NCI-H2081 (cell line): Measurements from ENCODE around the gene INPP5B.

ENCODE experiments used
- DNase-seq, 2 experiments: peaks; one replicate each; lab custom pipeline; 2025; lab: John Stamatoyannopoulos, UW

INPP5B gene

DNA sequence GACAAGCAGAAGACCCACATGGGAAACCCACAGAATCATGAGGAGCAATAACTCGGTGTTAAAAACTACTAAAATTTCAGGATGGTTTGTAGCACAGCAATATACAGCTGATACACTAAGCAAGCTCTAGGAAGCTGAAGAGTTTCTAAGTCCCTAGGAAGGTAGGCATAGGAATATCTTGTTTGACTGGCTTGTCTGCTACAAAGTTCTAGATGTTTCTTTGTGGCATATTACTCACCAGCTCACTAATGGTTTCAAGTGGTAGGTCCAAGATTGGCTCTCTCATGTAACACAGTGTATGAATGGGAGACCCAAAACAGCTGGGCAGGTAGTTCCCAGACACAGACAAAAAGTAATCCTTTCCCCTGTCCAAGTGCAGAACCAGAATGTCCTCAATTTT is 74.2 kb downstream of the INPP5B start:
- DNase-seq: no peak

DNA sequence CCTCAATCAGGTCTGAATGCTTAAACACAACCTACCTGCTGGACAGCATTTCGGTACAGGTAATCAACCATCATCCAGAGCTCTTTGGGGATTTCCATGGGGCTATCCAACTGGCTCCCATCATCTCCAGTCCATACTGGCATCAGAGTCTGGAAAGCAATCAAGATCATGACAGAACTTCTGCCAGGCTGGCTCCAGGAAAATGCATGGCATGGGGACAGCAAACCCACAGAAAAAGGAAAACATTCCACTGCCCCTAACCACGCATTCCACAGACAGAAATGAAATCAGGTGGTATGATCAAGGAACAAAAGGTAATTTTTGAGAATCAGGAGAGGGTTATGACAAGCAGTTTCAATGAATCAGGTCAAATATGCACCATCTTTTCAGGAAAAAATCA is 78.4 kb downstream of the INPP5B start:
- no peak for DNase-seq

DNA sequence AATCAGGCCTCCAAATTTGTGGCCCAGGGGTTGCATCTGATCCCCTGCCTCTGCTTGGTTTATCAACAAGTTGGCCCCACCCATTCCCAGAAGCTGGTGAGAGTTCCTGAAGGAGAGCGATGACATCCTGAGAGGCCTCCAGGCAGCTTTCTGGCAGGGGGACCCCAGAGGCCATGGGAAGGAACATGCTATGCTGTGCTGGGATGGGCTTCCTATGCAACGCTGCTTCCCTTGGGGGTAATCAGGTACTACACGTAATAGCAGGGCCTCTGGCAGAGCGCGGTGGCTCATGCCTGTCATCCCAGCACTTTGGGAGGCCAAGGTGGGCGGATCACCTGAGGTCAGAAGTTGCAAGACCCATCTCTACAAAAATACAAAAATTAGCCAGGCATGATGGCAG is 79.1 kb downstream of the INPP5B start:
- no peak for DNase-seq

DNA sequence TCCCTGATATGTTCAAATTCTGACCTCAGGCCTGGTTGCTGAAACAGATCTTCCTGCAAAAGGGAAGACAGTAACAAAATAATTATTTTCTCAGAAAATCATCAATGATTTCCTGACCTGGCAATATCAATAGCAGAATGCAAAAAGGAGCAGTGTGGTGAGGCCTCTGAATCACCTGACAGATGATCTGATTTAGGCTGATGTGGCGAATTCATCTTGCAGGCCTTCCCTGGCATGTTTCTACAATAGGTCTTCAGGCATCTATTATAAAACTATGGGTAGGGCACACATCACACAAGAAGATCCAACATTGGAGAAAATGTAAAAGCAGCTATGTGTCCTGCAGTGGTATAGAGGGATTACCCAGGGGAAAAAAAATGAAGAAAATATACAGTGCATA is 80.4 kb downstream of the INPP5B start:
- DNase-seq: no peak

DNA sequence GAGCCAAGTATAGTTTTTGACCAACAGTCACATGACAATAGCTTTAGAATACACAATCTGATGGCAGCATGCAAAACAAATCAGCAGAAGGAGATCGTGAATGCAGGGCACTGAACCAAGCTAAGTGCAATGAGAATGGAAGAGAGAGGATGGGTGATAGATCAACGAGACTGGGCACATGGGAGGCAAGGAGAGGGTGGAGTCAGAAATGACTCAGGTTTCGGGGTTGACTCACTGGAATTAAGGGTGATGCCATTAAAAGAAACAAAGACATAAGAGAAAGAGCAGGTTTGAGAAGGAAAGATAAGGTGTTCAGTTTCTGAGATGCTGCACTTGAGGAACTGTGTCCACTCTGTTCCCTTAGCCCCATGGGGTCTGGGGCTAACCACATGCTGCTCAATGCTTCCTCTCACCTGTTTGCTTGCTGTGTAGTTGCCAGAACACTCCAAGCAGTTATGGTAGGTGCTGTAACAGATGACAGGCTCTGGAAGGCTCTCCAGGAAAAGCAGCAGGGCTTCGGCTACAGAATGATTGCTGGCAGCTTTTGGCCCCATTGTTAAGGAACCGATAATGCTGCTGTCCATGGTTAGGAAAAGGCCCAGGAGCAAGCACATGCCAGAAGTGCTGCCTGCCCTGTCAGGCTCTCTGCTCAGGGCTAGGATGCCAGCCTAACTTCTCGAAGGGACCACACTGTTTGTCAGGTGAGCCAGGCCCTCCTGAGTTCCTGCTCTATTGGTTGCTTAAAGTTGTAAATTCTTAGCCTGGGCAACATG is 81.3 kb downstream of the INPP5B start:
- DNase-seq: no peak

DNA sequence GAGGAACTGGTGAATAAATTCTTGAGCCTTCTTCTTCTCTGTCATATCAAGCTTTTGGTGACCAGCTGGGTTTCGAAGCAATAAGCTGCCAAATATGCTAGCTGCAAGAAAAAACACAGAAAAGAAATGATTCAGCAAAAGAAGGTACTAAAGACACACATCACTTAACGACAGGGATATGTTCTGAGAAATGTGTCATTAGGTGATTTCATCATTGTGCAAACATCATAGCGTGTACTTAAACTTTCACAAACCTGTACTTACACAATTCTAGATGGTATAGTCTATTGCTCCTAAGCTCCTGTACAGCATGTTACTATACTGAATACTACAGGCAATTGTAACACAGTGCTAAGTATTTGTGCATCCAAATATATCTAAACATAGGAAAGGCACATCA is 84.5 kb downstream of the INPP5B start:
- DNase-seq: no peak

DNA sequence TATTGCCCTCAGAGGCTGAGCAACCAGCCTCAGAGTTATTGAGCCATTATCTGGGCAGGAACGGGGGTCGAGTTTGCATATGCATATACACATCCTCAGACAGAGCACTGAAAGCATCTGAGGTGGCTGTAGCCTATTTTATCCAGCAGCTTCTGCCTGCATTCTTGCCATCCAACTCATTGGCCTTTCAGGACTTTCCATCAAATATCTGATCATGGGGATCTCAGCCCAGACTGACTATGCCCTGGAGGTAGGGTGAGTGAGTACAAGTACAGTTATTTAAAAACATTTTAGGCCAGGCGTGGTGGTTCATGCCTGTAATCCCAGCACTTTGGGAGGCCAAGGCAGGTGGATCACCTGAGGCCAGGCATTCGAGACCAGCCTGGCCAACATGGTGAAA is 85.7 kb downstream of the INPP5B start:
- DNase-seq: no peak

DNA sequence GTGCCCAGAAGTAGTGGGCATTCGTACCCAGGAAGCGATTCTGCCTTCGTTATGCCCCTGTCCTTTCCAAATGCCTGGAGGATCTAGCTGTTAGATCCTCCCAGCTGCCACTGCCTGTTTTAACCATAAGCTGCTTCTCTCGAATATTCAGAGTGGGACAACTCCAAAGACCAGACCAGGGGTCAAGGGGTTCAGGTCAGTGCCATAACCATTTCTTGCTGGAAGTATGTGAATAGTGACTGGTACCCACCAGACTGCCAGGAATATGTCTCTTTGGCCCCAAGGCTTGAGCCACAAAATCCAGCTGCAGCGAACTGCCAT is 86.5 kb downstream of the INPP5B start:
- no peak for DNase-seq

DNA sequence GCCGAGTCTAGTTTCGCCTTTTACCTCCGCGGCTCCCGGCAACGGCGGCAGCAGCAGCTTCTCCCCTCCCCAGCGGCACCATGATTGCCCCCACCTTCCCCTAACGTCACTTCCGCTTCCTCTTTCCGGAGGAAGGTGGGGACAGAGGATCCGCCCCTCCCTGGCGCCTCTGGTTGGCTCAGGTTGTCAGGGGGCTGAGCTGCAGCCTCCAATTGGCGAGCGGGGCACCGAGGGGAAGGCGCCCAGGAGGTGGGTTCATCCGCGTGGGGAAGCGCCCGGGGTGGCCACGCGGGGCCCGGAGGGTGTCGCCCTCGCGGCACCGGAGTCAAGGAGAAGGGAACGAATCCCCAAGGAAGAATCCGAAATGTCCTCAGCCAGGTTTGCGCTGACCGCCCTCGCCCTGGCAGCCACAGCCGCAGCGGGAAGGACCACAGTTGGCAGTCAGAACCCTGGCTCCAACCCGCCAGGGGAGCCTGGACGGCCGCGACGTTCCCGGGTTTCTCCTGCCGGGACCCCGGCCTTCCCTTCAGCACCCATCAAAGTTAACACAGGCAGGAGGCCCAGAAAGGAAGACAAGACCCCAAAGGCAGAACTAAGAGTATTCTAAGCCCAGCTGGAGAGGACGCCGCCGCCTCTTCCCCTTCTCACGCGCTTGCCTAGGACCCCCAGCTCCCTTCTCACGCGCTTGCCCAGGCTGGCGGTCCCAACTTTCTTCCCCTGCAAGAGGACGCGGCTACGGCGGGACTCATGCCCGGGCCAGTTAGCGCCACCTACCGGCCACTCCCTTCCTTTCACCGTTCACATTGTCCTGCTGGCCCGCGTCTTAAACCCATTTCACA is 87.1 kb downstream of the INPP5B start, which contains the start of gene MTF1:
MTF1 (minus strand) TSS at position 86 of the 839 bp plus-strand sequence. CDS start 1,934 bp downstream, outside the sequence.
- peak; percentile 99 for DNase-seq

DNA sequence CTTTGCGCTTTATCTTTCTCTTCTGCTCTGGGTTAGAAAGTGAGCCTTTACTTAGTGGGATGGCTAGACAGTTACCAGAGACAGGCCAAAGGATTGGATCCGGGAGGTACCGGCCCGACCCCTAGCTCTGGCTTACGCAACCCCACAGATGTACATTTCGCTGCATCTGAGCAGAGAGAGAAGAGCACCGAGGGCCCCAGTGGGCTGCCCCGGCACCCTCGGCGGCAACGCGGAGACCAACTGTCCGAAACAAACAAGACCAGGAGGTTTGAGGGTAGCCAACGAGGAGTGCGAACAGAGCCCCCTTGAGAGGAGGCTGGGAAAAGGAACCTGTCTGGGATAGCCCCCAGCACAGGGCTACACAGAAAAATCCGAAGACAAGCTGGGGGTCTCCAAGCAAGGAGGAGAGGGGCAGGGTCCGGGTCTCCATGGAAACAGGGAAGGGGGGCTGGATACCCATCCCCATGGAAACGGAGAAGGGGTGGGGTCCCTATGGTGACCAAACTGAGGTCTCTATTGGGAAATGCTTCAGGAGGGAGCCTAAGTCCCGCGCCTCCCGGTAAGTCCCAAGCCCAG is 87.8 kb downstream of the INPP5B start:
- no peak for DNase-seq

DNA sequence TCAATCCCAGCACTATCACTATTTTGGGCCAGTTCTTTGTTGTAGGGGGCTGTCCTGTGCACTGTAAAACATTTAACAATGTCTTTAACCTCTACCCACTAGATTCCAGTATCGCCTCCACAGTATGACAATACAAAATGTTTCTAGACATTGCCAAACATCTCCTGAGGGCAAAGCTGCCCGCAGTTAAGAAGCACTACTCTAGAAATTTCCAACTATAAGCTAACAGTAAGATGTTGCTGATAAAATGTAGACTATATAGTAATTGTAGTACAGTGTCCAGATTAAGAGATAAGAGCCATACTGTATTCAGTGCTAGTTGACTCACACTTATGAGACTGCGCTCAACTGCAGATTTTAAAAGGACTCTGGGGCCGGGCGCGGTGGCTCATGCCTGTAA is 92.4 kb downstream of the INPP5B start:
- DNase-seq: no peak

DNA sequence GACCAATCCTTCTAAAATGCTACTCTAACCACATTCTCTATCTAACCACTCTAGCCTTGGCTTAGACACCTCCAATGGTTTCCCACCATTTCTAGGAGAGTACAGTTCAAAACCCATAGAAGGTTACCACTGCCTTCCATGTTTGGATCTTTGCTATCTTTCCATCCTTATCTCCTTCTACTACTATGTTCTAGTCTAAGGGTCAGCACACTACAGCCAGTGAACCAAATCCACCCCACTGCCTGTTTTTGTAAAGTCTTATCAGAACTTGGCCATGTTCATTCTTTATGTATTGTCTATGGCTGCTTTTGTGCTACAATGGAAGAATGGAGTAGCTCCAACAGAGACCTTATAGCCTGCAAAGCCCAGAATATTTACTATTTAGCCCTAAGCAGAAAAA is 93.7 kb downstream of the INPP5B start:
- no peak for DNase-seq

DNA sequence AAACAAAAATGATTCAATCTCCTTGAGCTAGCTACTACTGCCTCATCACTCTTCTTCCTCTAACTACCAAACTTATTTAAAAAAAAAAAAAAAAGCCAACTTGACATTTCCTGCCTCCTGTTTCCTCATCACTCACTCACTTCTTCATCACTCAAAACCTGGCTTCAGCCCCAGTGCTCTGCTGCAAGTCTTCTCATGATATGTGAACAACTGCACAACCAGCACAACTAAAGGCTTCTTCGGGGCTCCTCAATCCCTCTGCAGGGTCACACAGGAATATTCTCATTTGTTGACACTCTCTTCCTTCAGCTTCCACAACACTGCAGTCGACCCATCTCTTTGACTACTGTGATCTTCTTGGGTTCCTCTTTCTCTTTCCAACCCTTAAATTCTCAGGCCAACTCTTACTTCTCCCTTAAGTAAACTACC is 95.1 kb downstream of the INPP5B start:
- DNase-seq: no peak

DNA sequence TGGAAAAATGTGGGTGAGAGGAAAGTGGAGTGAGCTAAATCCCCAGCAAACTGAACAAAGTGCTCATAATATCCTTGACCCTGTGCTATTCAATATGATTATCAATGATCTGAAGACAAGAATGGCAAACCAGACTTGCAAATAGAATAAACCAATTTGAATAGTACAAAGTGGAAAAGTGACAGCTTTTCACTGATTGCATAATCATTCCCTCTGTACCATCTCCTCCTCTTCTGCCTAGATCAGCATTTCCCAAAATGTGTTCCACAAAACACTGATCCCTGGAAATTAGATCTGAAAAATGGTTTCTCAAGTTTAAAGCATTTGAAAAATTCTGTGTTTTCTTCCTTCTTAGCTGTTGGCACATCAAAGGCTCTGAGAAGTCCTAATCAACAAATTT is 95.6 kb downstream of the INPP5B start:
- no peak for DNase-seq

DNA sequence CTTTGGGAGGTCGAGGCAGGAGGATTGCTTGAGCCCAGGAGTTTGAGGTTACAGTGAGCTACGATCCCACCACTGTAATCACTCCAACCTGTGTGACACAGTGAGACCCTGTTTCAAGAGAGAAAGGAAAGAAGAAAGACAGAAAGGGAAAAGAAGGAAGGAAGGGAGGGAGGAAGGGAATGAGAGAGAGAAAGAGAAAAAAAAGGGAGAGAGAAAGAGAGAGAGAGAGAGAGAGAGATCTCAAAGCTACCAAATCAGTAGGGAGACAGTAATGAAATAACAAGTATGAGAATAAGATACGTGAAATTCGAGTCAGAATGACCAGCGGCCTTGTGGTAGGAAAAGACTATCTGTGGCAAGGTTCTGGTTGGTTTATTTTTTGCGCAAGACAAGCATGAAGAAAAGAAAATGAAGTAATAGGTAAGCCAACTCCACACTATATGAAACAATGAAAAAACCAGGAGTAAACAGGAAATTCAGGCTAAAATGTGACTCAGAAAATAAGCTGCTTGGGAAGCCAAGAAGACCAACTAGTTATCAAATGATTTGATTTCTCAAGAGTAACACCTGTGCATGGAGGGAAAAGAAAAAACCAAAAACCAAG is 96.4 kb downstream of the INPP5B start:
- no peak for DNase-seq

DNA sequence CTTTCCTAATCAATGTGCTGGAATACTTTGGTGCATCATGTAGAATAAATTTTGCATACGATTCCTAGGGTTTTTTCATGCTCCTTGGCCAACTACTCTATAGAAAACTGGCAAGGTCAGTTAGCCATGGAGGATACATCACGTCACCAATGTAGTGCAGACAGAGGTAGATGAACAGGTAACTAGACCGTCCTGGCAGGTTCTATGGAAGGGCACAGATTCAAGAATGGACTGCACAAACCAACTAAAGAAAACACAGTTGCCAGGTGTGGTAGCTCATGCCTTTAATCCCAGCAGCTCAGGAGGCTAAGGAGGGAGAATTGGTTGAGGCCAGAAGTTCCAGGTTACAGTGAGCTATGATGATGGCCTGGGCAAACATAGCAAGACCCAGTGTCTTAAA is 97.4 kb downstream of the INPP5B start:
- no peak for DNase-seq

DNA sequence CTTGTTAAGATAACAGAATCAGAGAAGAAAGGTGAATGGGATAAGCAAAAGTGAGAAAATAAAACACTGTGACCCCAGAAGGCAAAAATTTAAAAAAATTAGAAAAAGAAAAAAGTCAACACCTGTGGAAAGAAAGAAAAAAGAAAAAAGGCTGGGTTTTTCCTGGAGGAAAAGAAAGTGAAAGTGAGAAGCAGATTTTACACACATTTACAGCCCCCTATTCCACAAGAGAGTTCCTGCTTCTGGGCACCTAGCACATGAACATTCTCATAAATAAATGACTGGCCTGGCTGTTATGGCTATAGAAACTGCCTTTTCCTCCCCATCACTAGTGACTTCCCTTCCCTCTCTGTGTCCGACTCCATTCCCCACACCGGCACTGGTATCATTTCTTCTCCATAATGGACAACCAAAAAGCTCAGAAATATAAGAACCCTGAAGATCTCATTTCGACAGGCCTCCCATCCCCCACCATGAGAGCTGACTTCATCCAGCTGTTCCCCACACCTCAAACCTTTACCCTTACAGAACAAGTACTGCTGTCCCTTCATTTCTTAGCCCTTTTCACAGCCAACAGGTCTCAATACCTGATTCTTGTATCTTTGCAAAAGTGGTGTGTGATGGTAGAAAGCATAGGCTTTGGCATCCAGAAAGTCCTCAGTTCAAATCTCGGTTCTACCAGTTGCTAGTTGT is 100.1 kb downstream of the INPP5B start:
- no peak for DNase-seq

DNA sequence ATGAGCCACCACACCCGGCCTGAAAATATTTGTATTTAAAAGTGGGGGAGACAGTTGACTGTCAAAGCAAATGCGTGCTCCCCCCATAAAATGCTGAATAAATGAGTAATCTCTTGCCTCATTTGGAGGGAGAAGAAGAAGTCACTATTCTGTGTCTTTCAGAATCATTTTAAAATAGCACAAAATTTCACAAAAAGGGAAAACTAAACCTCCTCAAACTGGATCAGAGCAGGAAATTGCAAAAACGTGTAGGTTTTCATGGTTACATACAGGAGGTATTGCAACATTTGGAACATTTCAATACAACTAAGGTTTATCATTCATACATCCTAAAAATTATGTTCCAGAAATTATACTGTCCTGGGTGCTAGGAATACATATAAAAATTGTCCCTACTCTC is 101.1 kb downstream of the INPP5B start:
- DNase-seq: no peak

DNA sequence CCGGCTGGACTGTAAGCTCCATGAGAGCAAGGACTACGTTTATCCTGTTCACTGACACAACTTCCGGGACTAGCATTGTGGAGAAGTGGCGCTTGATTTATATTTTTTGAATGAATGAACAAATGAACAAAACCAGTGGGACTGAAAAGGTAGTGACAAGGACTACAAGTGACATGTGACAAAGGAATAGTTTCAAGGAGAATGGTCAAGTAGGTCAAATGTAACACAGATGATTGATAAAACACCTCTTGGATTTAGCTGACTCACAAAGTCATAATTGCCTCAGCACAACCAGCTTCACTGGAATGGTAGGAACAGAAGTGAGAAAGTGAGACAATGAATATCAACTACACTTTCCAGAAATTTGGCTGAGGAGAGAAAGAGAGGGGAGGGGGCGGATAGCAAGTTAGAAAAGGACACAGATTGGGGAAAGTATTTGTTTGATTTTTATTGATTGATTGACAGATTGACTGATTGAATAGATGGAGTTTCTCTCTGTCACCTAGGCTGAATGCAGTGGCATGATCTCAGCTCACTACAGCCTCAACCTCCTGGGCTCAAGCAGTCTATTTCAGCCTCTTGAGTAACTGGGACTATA is 101.7 kb downstream of the INPP5B start:
- DNase-seq: no peak

DNA sequence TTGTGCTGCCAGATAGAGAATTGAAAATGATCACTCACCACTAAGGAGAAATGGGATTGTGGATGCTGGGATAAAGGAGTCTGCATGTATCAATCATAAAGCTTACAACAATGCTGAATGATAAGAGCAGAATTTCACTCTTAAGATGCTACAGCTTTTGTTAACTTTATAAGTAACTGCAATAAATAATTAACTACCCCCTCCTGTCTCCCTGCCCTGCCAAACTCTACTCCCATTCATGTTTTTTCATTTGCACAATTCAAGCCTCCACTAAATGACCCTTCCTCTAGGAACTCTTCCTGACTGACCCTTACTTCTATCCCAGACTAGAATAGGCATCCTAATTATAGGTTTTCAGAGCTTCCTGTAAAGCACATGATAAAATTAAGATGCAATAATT is 102.3 kb downstream of the INPP5B start:
- DNase-seq: no peak

DNA sequence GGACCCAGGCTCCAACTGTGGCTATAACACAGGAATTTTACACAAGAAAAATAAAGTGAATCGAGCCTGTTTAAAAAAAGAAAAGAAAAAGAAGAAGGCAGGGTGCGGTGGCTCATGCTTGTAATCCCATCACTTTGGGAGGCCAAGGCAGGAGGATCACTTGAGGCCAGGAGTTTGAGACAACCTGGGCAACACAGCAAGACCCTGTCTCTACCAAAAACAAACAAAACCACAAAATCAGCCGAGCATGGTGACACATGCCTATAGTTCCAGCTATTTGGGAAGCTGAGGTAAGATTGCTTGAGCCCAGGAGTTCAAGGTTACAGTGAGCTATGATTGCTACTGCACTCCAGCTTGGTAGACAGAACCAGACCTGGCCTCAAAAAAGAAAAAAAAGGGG is 105.2 kb downstream of the INPP5B start:
- no peak for DNase-seq

DNA sequence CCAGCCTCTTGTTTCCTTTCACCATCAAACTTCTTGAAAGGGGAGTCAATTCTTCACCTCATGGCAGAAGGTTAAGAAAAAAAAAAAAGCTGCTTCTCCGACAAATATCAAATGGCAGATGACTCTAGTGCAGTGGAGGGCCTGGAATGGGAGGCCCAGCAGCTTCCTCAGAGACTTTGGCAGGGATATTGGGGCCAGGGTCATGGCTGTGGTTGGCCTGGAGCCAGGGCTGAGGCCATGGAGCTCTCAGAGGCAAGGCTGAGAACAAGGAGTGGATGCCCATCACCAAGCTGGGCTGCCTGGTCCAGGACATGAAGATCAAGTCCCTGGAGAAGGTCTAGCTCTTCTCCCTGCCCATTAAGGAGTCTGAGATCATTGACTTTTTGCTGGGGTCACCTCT is 106.1 kb downstream of the INPP5B start:
- no peak for DNase-seq
